Tibial nerve (tissue), 4 donors: ENCODE results near the gene FGF6.

Experiments
- CTCF ChIP-seq, 5 experiments: fragments of 200-600 bp in 3 of 5; fragments of 450-650 bp in 2 of 5; sonication (generic) in 3 of 5; IDR thresholded peaks; one replicate each; pipeline ENCODE4 v1.5.1; 2016 to 2019; ENCODE audit warnings: antibody characterized with exemption in 5 of 5, mild to moderate bottlenecking in 3 of 5, moderate library complexity in 2 of 5
- EP300 ChIP-seq, 2 donors: sonication (generic); formaldehyde crosslinking; IDR thresholded peaks; one replicate each; pipeline ENCODE4 v1.6.1; 2017; ENCODE audit warnings: antibody characterized with exemption in 2 of 2, mild to moderate bottlenecking in 1 of 2
- POLR2A ChIP-seq, 2 donors: fragments of 450-650 bp; IDR thresholded peaks; one replicate each; pipeline ENCODE4 v1.6.1; 2017; ENCODE audit warnings: antibody characterized with exemption in 2 of 2, mild to moderate bottlenecking in 2 of 2, moderate library complexity in 2 of 2

- no peak for TF ChIP-seq CTCF (IDR thresholded peaks at IDR 0.05)
- no peak for TF ChIP-seq POLR2A (IDR thresholded peaks at IDR 0.05)
- TF ChIP-seq EP300 (IDR thresholded peaks at IDR 0.05): no peak
These were observed 11.9 kb downstream of the FGF6 start for GRCh38 chr12:4433745-4434058.
